SKM-1 (cell line): Measurements from ENCODE around the gene LILRB4.
"Not testable (repeated sequence)": the region's sequence is repeated elsewhere in the genome, so short reads cannot be mapped to it uniquely, and the experiment has no call there.

ENCODE experiments used
- DNase-seq: peaks from one replicate; lab custom pipeline; 2025; ENCODE audit not compliant: unreplicated experiment; lab: John Stamatoyannopoulos, UW

Gene LILRB4

DNA sequence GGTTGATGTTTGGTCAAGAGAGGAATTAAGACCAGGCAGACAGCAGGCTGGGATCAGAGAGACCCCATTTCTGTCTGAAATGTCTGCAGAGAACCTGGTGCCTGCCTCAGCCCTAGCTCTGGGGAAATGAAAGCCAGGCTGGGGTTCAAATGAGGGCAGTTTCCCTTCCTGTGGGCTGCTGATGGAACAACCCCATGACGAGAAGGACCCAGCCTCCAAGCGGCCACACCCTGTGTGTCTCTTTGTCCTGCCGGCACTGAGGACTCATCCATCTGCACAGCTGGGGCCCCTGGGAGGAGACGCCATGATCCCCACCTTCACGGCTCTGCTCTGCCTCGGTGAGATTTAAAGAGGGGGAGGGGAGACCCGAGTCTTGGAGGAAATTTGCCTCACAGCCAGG lies at the start of gene LILRB4:
Gene LILRB4 (plus strand): TSS at position 256 of the 400 bp plus-strand sequence. CDS start 49 bp downstream, at position 305.
- DNase-seq = no peak

DNA sequence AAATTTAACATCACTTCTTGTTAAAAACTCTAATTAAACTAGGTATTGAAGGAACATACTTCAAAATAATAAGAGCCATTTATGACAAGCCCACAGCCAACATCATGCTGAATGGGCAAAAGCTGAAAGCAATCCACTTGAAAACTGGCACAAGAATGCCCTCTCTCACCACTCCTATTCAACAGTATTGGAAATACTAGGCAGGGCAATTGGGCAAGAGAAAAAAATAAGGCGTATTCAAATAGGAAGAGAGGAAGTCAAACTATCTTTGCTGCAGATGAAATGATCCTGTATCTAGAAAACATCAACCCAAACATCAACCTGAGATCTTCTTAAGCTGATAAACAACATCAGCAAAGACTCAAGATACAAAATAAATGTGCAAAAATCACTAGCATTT lies 48.1 kb upstream of the LILRB4 start:
- DNase-seq = no peak

DNA sequence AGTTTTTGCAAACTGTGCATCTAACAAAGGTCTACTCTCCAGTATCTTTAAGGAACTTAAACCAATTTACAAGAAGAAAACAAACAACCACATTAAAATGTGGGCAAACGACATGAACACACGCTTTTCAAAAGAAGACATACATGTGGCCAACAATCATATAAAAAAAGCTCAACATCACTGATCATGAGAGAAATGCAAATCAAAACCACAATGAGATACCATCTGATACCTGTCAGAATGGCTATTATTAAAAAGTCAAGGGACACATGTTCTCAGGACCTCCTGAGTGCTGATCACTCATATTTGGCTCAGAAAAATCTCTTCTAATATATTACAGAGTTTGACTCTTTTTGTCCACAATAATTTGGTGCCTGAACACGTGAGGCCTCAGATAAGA lies 46.7 kb upstream of the LILRB4 start:
- no peak for DNase-seq

DNA sequence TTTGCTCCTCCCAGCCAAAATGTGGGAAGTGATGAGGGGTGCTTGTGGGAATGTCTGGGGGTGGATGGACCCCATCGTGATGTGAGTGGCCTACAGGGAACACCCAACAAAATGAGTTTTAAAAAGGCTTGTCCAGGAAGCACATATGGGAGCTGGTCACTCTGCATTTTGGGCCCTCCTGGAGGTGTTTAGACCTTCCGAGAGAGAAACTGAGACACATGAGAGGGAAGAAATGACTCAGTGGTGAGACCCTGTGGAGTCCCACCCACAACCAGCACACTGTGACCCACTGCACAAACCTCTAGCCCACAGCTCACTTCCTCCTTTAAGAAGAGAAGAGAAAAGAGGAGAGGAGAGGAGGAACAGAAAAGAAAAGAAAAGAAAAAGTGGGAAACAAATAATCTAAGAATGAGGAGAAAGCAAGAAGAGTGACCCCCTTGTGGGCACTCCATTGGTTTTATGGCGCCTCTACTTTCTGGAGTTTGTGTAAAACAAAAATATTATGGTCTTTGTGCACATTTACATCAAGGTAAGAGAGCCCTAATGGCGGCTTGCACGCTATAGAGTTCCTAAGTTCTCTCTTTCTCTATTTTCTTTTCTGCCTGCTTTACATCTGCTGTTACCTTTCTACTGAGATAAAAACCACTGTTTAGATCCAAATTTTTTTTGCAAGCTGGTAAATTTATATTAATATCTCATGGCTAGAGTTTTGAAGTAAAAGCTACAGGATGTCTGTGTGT lies 45.8 kb upstream of the LILRB4 start:
- DNase-seq = no peak

DNA sequence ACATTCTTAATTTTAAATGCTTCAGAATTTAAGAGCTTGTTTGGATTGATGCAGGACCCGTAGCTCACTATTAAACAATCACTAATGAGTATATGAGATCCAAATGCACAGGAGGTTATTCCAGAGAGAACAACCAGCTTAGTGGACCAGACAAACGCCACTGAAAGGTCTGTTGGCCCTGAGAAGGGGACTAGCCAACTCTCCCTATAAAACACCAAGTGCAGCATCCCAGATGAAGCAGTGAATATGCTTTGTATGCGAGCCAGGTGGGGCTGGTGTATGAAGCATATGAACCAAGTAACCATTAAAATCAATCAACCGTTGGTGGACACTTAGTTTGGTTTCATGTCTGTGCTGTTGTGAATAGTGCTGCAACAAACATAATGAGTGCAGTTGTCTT lies 42.3 kb upstream of the LILRB4 start:
- DNase-seq = no peak

DNA sequence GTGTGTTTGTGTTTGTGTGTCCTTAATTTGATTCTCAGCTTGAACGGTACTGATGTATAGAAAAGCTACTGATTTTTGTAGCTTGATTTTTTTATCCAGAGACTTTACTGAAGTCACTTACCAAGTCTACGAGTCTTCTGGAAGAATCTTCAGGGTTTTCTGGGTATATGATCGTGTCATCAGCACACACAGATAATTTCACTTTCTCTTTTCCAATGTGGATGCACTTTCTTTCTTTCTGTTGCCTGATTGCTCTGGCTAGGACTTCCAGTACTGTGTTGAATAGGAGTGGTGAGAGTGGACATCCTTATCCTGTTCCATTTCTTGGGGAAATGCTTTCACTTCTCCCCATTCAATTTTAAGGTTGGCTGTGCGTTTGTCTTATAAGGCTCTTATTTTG lies 40.4 kb upstream of the LILRB4 start:
- no peak for DNase-seq

DNA sequence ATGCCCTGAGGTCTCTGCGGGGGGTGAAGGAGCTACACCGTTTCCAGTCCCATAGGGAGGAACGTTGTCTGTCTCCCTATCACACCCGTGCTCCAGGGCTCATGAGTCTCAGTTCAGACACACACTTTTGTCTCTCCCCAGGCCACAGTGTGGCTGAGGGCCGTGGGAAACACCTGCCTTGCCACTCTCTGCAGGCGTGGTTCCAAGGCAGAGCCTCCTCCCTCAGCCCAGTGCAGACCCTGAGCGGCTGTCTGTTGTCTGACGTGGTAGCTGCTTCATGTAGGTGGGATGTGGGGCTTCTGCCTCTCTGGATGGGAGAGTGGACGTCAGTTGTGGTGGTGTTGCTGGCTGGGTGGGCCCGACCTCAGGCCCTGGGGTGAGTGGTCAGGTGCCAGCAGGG lies 38.6 kb upstream of the LILRB4 start:
- not testable (repeated sequence) for DNase-seq

DNA sequence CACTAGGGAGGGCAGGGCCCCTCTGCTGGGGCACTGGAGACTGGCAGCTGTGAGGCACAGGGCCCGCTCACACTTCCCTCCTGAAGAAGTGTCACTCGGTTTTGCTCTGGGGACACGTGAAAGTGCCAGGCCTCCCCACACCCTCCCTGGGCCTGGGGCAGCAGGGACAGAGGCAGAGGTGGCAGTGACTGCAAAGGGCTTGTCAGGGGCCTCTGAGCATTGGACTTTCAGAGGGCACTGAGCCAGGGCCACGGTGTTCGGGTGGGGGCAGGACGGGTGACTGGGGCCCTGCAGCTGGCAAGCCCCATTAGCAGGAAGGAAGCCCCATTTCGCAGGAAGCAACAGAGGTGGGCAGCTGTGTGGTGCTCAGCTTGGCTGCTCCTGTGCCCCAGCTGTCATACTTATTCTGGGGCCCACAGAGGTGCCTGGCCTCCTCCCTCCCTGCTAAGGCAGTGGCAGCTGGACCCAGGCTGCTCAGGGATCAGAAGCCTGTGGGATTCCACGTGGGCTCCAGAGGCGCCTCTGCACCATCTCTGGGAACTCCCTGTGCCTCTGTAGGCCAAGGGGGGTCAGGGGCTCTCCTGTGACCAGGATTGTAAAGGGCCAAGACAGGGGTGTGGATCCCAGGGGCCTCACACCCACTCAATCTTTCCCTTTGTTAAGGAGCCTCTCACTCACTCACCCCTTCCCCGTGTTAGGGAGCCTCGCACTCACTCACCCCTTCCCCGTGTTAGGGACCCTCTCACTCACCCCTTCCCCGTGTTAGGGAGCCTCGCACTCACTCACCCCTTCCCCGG lies 37.7 kb upstream of the LILRB4 start:
- DNase-seq = not testable (repeated sequence)

DNA sequence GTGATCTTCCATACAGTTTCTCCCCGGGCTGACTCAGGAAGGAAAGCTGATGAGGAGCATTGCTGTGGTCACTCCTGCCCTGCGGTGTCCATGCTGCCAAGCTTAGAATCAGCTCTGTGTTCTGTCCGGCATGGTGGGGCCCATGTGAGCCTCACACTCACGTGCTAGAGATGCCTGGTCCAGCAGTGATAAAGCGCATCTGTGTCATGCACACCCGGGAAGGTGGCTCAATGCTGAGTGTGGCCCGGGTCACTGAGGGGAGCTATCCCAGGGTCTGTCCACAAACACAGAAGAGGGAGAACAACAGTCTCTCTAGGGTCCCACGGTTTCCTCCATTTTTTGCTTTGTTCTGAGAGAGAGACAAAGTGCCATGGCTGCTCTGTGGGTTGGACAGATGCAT lies 36.0 kb upstream of the LILRB4 start:
- DNase-seq = no peak

DNA sequence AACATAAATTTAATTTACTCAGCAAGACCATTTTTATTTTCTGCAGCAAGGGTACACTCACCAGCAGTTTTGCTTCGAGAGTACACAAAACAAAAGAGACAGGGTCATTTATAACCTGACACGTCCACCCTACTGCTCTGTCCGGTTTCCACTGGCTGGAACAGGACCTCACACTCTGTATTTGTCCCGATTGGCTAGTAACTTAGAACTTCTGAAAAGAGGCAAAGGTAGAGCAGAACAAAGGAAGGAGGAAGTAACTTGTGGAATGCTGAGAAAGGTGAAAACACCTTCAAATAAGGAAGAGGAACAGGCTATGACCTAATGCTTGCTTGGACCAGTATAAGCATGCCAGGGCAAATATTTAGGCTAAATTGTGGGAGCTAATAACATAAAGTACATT lies 34.9 kb upstream of the LILRB4 start:
- DNase-seq = not testable (repeated sequence)

DNA sequence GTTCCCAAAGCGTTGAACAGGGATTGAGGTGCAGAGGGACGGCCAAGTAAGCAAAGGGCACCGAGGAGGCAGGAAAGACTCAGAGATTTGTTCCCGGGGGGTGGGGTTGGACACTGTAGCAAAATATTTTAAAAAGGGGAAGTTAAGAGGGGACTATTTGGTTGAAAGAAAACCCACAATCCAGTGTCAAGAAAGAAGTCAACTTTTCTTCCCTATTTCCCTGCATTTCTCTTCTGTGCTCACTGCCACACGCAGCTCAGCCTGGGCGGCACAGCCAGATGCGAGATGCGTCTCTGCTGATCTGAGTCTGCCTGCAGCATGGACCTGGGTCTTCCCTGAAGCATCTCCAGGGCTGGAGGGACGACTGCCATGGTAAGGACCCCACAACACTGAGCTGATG lies 32.5 kb upstream of the LILRB4 start, which contains the start of gene LILRB1:
Gene LILRB1 (plus strand): TSS at position 223 of the 400 bp plus-strand sequence. CDS start 590 bp downstream, outside the sequence.
- DNase-seq = not testable (repeated sequence)

DNA sequence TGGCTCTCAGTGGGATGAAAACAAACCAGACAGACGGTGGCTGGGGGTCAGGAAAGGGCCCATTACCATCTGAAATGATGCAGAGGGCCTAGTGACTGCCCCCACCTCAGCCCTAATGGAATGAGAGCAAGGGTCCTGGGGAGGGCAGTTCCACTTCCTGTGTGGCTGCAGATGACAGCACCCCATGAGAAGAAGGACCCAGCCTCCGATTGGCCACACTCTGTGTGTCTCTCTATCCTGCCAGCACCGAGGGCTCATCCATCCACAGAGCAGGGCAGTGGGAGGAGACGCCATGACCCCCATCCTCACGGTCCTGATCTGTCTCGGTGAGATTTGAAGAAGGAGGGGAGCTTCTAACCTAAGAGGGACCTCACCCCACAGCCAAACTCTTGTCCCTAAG lies 32.0 kb upstream of the LILRB4 start:
- DNase-seq = no peak

DNA sequence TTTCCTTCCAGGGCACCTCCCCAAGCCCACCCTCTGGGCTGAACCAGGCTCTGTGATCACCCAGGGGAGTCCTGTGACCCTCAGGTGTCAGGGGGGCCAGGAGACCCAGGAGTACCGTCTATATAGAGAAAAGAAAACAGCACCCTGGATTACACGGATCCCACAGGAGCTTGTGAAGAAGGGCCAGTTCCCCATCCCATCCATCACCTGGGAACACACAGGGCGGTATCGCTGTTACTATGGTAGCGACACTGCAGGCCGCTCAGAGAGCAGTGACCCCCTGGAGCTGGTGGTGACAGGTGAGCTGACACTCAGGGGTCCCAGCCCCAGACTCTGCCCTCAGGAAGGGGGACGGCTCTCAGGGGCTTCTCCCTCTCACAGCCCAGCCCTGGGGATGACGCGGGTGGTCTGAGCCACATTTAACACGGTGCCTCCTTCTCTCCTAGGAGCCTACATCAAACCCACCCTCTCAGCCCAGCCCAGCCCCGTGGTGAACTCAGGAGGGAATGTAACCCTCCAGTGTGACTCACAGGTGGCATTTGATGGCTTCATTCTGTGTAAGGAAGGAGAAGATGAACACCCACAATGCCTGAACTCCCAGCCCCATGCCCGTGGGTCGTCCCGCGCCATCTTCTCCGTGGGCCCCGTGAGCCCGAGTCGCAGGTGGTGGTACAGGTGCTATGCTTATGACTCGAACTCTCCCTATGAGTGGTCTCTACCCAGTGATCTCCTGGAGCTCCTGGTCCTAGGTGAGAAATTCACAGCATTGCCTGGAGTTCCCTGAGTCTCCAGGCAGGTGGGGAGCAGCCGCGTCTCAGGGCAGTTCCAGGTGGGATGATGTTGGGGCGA lies 31.1 kb upstream of the LILRB4 start:
- DNase-seq = not testable (repeated sequence)

DNA sequence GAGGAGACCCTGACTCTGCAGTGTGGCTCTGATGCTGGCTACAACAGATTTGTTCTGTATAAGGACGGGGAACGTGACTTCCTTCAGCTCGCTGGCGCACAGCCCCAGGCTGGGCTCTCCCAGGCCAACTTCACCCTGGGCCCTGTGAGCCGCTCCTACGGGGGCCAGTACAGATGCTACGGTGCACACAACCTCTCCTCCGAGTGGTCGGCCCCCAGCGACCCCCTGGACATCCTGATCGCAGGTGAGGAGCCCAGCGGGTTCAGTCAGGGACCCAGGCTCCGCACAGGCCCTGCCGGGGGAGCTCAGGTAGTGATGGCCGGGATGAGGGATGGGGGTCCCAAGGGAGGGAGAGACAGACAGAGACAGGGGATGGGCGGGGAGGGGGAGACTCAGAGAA lies 30.3 kb upstream of the LILRB4 start:
- not testable (repeated sequence) for DNase-seq

DNA sequence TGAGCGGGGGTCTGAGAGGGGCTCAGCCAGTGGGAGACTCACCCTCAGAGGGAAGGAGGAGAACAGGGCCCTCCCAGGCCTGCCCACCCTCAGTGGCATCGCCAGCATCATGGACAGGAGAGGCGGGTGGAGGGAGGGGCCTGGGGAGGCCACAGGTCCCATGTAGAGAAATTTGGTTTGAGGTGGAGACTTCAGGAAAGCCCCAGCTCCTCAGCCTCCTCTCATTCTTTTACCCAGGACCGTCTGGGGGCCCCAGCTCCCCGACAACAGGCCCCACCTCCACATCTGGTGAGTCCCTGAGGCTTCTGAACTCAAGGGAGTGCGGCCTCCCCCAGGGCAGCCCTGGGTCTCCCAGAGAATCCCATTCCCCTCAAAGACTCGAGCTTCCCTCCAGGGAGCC lies 29.4 kb upstream of the LILRB4 start:
- no peak for DNase-seq

DNA sequence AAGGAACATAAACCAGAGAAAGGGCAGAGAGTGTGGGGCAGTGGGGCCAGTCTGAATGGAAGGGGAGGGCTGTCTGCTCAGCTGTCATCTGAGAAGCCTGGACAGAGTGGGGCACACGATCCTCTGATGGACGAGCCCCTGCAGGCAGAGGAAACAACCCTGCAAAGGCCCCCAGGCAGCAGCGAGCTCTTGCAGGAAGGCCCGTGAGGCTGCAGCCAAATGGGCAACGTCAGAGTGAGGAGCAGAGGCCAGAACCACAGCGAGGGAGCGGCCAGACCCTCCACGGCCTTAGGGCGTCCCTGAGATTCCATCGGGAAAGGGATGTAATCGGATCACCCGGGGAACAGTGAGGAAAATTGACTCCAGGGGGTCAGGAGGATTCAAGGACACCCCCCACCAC lies 26.7 kb upstream of the LILRB4 start:
- not testable (repeated sequence) for DNase-seq

DNA sequence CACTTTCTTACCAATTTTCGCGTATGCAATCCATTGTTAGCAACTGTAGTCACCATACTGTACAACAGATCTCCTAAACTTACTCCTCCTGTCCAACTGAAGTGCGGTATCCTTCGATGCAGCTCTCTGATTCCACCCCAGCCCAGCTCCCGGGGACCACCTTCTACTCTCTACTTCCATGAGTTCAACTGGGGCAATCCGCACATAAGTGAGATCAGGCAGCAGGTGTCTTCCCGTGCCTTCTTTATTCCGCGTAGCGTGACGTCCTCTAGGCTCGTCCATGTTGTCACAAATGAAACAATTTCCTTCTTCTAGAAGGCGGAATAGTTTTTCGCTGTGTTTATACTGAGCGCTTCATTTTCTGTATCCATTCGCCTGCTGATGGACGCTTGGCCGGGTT lies 24.1 kb upstream of the LILRB4 start:
- no peak for DNase-seq

DNA sequence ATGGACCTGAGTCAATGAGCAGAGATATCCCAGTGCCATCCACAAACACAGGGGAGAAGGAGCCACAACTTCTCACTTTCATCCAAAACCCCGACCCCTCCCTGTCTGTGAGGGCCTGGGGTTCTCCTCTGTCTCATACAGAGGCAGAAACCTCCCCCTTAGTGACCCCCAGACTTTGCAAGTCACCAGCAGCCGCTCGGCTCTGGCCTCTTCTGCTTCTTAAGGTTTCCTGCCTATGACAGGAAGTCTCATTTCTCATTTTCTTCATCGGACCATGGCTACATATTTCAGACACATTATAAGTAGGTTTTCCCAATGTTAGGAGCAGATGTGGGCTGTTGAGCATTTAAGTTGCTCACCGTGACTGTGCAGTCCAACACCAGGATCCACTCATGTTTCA lies 19.8 kb upstream of the LILRB4 start:
- not testable (repeated sequence) for DNase-seq

DNA sequence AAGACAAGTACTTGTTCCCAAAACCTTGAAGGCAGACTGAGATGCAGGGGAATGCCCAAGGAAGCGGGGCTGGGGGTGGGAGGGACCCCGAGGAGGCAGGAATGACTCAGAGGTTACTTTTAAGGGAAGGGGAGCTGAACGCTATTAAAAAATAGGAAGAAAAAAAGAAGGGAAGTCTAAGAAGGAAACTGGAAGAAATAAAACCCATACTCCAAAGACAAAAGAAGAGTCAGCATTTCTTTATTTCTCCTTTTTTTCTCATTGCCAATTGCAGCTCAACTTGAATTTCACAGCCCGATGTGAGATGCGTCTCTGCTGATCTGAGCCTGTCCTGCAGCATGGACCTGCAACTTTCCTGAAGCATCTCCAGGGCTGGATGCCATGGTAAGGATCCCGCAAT lies 19.2 kb upstream of the LILRB4 start:
- not testable (repeated sequence) for DNase-seq

DNA sequence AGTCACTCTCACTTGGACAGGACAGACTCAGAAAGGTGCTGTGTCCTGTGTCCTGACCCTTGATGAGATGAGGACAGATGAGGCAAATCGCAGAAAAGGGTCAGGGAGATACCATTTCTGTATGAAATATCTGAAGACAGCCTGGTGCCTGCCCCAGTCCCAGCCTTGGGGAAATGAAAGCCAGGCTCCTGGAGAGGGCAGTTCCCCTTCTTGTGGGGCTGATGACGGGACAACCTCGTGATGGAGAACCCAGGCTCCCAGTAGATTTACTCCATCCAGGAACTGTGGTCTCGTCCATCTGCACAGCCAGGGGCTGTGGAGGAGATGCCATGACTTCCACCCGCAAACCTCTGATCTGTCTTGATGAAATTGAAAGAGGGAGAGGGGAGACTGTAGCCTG lies 18.7 kb upstream of the LILRB4 start:
- no peak for DNase-seq

DNA sequence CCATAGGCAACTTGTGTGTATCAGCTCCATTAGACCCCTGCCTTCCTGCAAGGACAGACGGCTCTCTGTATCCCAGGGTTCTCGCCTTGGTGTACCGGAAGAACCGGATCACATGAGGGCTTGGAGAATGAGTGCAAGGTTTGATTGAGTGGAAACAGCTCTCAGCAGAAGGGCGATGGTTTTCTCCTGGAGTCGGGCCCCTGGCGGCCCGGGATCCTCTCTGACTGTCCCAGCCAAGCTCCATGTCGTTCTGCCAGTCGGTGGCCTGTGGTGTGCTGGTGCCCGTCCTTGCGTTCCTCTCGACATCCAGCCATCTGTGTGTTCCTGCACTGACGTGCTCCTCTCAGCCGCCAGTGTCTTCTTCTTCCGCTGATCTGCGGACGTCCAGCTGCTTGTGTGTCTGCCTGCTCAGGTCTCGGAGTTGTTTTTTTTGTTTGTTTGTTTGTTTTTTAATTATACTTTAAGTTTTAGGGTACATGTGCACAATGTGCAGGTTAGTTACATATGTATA lies 16.4 kb upstream of the LILRB4 start:
- DNase-seq = no peak
